ENCODE results near the gene EEA1.

- TF ChIP-seq CTCF (IDR thresholded peaks at IDR 0.05; ENCODE audit: low read length): no peak
- TF ChIP-seq EZH2 (IDR thresholded peaks at IDR 0.05; ENCODE audit: borderline replicate concordance, low read length): no peak
These were observed 108.0 kb downstream of the EEA1 start for GRCh38 chr12:92821142-92821541.
